Stomach (tissue), 4 donors: ENCODE data around the gene MILR1.
A peak's percentile ranks its signal among the peaks of the same experiment; 100 is the strongest.

ENCODE experiments used
- CTCF ChIP-seq, 7 experiments: fragments of 450-650 bp in 4 of 7; fragments of 200-600 bp in 3 of 7; sonication (generic) in 3 of 7; IDR thresholded peaks; one replicate each; pipeline ENCODE4 v1.5.1; 2016 to 2019; ENCODE audit warnings: antibody characterized with exemption in 7 of 7, control low read depth in 2 of 7, mild to moderate bottlenecking in 1 of 7
- EP300 ChIP-seq: sonication (generic); formaldehyde crosslinking; IDR thresholded peaks from one replicate; pipeline ENCODE4 v1.6.1; 2017; ENCODE audit warnings: antibody characterized with exemption
- POLR2AphosphoS5 ChIP-seq, 3 donors: sonication (generic); formaldehyde crosslinking; IDR thresholded peaks; one replicate each; pipeline ENCODE4 v1.6.1; 2016; ENCODE audit warnings: antibody characterized with exemption in 3 of 3

GRCh38 chr17:64492481-64493109 lies 43.7 kb downstream of the MILR1 start:
- no peak for TF ChIP-seq EP300
- TF ChIP-seq POLR2AphosphoS5 (IDR thresholded peaks at IDR 0.05) = no peak
- peak in 4 of 7 experiments; percentile 16 to 73 (median 48) for TF ChIP-seq CTCF (IDR thresholded peaks at IDR 0.05)
